Effector memory CD4-positive, alpha-beta T cell (primary cell): ENCODE measurements around the gene ROS1.
"Not testable (repeated sequence)": the region's sequence is repeated elsewhere in the genome, so short reads cannot be mapped to it uniquely, and the experiment has no call there.

Experiments used
- DNase-seq, 3 donors: peaks; one replicate each; pipeline ENCODE4 v3.0.0-alpha.2; 2020
- H3K27ac ChIP-seq: 2 replicates; pipeline ENCODE4 v1.7.0; 2013; ENCODE audit warnings: mild to moderate bottlenecking, low read length, moderate library complexity; ENCODE audit not compliant: insufficient read depth, poor library complexity, severe bottlenecking
- H3K27me3 ChIP-seq: replicated peaks from 2 replicates; pipeline ENCODE4 v1.7.0; 2013; ENCODE audit warnings: mild to moderate bottlenecking, low read length; ENCODE audit not compliant: insufficient read depth, control insufficient read depth, poor library complexity, severe bottlenecking
- H3K36me3 ChIP-seq: 2 replicates; pipeline ENCODE4 v1.7.0; 2013; ENCODE audit warnings: mild to moderate bottlenecking, low read length, moderate library complexity; ENCODE audit not compliant: control insufficient read depth, insufficient read depth
- H3K4me1 ChIP-seq: 2 replicates; pipeline ENCODE4 v1.7.0; 2013; ENCODE audit warnings: low read length, mild to moderate bottlenecking; ENCODE audit not compliant: control insufficient read depth, insufficient read depth, poor library complexity, severe bottlenecking
- H3K4me3 ChIP-seq: 2 replicates; pipeline ENCODE4 v1.7.0; 2013; ENCODE audit warnings: low read length, low read depth, mild to moderate bottlenecking; ENCODE audit not compliant: insufficient read depth, poor library complexity, severe bottlenecking
- H3K9me3 ChIP-seq: 2 replicates; pipeline ENCODE4 v1.7.0; 2013; ENCODE audit warnings: mild to moderate bottlenecking, low read length, moderate library complexity; ENCODE audit not compliant: control insufficient read depth
- total RNA-seq, 3 donors: gene quantifications; one replicate each; lab custom pipeline; 2026; lab: John Stamatoyannopoulos, UW

ROS1 gene
- 0 reads per million in 3 donors for total RNA-seq

DNA sequence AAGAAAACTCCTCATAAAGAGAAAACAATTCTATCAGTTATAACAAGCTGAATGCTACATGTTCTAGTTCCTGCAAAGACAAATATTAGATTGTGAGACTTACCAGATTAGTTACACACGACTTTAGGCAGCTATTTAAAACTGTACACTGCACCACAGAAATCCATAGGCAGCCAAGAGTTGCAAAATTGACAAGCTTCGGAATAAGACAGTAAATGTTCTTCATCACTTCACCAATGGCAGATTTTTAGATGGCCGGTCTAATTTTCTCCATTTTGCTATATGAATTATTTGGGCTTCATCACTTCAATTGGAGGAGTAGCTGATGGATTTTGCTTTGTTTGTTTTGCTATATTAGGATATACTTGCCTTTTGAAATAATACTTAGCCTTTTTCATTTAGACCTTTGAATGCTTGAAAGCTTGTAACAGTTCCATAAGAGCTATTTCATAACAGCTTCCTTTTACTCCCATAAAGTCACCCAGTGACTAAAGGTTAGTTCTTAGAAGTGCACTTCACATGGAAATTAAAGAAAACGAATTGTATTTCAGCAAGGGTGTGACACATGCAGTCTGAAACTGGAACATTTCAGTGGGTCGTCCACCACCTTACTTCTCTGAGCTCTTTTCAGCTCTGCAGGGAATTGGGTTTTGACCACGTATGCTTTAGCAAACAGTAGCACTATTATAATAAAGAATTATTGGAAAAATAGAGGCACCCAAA is at the start of gene ROS1:
ROS1 (minus strand) TSS at position 512 of the 723 bp plus-strand sequence; CDS start at position 226, 286 bp downstream.
- H3K4me3 ChIP-seq: no peak within 1 kb of the TSS
- no peaks in the 10 kb centered on the region for H3K36me3 ChIP-seq
- H3K27me3 ChIP-seq: no peaks in the 10 kb centered on the region
- no peak for DNase-seq
- no peaks in the 10 kb centered on the region for H3K9me3 ChIP-seq
- no peaks in the 10 kb centered on the region for H3K4me1 ChIP-seq
- H3K27ac ChIP-seq: no peak within 1 kb of the TSS

DNA sequence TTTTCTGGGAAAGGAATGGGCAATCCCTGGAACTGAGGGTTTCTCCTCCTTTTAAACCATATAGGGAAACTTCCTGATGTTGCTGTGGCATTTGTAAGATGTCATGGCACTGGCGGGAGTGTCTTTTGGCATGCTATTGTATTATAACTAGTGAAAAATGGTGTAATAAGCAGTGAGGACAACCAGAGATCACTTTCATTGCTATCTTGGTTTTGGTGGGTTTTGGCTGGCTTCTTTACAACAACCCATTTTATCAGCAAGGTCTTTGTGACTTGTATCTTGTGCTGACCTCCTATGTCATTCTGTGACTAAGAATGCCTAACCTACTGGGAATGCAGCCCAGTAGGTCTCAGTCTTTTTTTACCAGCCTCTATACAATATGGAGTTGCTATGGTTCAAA is 47.7 kb upstream of the ROS1 start:
- no peak for DNase-seq
- Histone ChIP-seq H3K27ac (no peak overlapping the region), H3K4me3 (no peak overlapping the region), H3K27me3 (no peaks in the 10 kb centered on the region), H3K36me3 (no peaks in the 10 kb centered on the region), H3K9me3 (no peaks in the 10 kb centered on the region), H3K4me1 (no peaks in the 10 kb centered on the region)

DNA sequence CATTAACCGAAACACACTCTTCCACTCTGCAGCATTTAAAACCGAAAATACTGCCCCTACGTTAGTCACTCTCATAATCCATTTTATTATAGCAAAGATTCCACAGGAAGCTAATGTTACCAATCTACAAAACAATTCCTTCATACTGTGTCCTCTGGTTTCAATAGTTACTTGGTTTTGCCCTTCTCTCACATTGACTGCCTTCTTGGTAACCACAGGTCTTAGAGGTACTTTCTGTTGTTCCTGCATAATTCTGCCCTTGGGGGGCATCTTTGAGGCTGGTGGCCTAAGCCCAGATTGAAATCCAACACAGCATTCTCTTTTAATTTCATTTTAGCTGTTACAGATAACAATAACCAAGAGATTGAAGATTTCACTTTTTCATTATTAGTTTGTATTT is 46.9 kb upstream of the ROS1 start:
- H3K4me1 ChIP-seq: no peaks in the 10 kb centered on the region
- H3K9me3 ChIP-seq: no peaks in the 10 kb centered on the region
- no peak overlapping the region for H3K27ac ChIP-seq
- H3K4me3 ChIP-seq: no peak overlapping the region
- H3K36me3 ChIP-seq: no peaks in the 10 kb centered on the region
- H3K27me3 ChIP-seq: no peaks in the 10 kb centered on the region
- DNase-seq: no peak

DNA sequence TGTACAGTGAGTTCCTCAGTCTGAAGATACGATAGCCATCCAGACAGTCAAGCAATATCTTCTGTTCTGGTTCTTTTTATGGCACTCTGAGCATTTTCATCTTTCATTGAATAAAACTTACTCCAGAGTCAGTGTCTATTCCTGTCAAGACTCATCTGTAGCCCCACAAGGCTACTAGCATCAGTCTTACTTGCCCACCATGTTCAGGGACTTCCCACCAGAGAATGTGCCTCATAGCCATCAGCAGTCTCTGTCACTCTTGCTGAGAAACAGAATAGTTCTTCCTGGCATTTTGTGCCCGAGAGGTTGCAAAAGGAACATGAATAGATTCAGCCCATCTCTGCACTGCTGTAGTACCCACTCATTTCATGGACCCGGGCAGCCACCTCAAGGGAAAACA is 44.0 kb upstream of the ROS1 start:
- no peaks in the 10 kb centered on the region for H3K27me3 ChIP-seq

DNA sequence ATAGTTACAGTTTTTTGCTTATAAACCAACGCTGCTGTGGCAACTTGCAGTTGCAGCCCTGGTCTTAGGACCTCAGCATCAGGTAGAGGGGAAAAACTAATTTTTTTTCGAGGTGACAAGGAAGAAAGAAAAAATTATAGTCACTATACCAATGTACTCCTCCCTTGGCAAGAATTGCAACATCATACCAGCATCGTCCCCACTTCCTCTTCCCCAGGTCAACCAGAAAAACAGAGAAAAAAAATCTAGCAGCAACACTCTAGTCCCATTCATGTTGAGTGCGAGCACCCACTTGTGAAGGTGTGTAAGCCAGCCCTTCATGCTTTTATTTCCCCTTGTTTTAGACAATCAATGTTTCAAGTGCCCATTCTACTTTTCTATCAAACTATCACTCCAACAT is 43.6 kb upstream of the ROS1 start:
- H3K27ac ChIP-seq: no peak overlapping the region
- DNase-seq: no peak
- H3K9me3 ChIP-seq: no peaks in the 10 kb centered on the region
- H3K36me3 ChIP-seq: no peaks in the 10 kb centered on the region
- no peak overlapping the region for H3K4me3 ChIP-seq
- H3K27me3 ChIP-seq: no peaks in the 10 kb centered on the region
- no peaks in the 10 kb centered on the region for H3K4me1 ChIP-seq

More for the DNA sequence above, 44.0 kb upstream of the ROS1 start:
- Histone ChIP-seq H3K4me3 (no peak overlapping the region), H3K27ac (no peak overlapping the region), H3K9me3 (no peaks in the 10 kb centered on the region), H3K4me1 (no peaks in the 10 kb centered on the region), H3K36me3 (no peaks in the 10 kb centered on the region)
- DNase-seq: no peak

DNA sequence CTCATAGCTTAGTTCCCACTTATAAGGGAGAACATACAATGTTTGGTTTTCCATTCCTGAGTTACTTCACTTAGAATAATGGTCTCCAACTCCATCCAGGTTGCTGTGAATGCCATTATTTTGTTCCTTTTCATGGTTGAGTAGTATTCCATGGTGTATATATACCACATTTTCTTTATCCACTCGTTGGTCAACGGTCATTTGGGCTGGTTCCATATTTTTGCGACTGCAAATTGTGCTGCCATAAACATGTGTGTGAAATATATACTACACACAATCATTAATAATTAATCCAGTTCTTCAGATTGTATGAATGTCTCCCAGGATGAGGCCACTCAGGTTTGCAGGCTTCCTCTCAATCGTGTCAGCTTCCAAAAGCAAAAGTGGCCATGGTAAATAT is 42.8 kb upstream of the ROS1 start:
- H3K36me3 ChIP-seq, H3K4me1 ChIP-seq, DNase-seq, H3K27ac ChIP-seq, H3K4me3 ChIP-seq, H3K27me3 ChIP-seq, H3K9me3 ChIP-seq: not testable (repeated sequence)

DNA sequence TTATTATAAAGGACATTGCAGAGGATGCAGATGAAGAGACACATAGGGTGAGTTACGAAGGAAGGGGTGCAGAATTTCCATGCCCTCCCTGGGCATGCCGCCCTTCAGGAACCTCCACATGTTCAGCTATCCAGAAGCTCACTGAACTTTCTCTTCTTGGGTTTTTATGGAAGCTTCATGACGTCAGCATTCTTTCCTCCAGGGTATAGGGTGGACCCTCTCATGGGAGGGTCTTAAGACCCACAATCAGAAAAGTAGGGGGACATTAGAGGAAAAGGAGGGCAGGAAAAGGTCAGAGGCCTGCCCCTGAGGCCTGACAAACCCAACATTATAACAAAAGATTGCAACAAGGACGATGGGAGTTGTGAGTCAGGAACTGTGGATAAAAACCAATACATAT is 42.1 kb upstream of the ROS1 start:
- no peaks in the 10 kb centered on the region for H3K36me3 ChIP-seq
- H3K4me3 ChIP-seq: no peak overlapping the region
- no peak for DNase-seq
- no peak overlapping the region for H3K27ac ChIP-seq
- no peaks in the 10 kb centered on the region for H3K4me1 ChIP-seq
- H3K27me3 ChIP-seq: no peaks in the 10 kb centered on the region
- H3K9me3 ChIP-seq: no peaks in the 10 kb centered on the region

DNA sequence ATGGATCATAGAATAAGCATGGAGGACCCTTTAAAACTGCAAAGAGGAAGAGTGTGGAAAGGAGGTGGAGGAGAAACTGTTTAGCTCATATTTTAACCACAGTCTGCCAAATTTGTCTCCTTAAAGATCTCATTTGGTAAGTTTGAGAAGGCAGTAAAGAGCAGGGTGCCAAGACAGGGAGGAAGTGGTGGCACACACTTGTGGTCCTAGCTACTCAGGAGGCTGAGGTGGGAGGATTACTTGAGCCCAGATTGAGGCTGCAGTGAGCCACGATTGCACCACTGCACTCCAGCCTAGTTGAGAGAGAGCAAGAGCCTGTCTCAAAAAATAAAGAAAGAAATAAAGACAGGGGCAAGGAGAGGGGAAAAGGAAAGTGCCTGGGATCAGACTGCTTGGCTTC is 39.9 kb upstream of the ROS1 start:
- no peaks in the 10 kb centered on the region for H3K27me3 ChIP-seq
- no peak overlapping the region for H3K4me3 ChIP-seq
- H3K9me3 ChIP-seq: no peaks in the 10 kb centered on the region
- DNase-seq: no peak
- H3K27ac ChIP-seq: no peak overlapping the region
- no peaks in the 10 kb centered on the region for H3K36me3 ChIP-seq
- H3K4me1 ChIP-seq: no peaks in the 10 kb centered on the region

DNA sequence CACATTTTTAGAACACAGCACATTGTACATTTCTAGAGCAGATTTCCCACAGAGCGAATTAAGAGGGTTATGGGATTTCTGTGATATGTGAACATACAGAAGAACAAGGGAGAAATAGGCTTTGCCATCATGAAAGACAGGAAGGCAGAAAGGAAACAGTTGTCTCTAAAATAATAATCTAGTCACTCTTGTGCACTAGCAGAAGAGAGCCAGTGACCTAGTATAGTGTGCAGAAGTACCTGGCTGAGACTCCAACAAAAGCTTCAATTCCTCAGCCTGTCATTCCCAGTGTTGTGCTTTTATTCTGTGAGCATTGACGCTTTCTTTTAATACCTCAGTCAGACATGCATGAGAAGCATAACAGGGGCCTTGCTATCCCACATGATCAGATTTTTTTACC is 39.0 kb upstream of the ROS1 start:
- Histone ChIP-seq H3K36me3 (no peaks in the 10 kb centered on the region), H3K4me1 (no peaks in the 10 kb centered on the region), H3K27ac (no peak overlapping the region), H3K9me3 (no peaks in the 10 kb centered on the region), H3K27me3 (no peaks in the 10 kb centered on the region), H3K4me3 (no peak overlapping the region)
- no peak for DNase-seq

DNA sequence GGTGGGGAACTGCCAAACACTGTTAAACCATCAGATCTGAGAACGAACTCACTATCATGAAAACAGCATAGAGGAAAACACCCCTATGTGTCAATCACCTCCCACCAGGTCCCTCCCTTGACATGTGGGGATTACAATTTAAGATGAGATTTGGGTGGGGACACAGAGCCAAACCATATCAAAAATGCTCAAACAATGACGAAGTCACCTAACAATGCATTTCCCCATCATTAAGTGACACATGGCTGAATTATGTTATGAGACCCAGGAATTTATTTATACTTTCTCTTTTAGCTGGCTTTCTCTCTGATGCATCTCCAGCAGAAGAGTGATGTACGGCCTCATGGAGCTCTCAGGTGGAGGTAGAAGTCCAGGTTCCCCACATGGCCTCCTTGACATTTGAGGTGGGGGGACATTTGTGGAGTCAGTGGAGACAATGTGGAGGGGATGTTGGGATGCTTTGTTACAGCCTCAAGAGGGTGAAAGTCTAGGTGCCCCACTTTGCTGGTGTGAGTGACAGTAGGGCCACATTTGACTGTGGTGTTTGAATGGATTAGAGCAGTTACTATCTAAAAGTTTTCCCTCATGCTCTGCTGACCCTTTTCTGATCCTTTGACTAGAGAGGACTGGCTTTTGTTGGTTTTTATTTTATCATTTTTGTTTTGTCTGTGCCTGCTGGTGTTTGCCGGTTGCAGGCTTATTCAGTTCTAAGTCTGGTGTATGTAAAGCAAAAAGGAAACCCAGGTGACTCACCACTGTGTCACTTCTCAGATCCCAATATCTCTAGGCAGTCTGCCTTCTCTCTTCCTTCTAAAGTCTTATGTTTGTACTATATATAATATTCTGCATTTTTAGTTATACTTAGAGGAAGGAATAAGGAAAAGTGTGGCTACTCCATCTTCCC is 38.3 kb upstream of the ROS1 start:
- Histone ChIP-seq H3K36me3 (no peaks in the 10 kb centered on the region), H3K4me3 (no peak overlapping the region), H3K9me3 (no peaks in the 10 kb centered on the region), H3K27me3 (no peaks in the 10 kb centered on the region), H3K27ac (no peak overlapping the region), H3K4me1 (no peaks in the 10 kb centered on the region)
- DNase-seq: no peak
